Right hindlimb (tissue), 1 donor: ENCODE data around the gene GOLGA8R.
"Not testable (repeated sequence)": the region's sequence is repeated elsewhere in the genome, so short reads cannot be mapped to it uniquely, and the experiment has no call there.

Experiments used
- DNase-seq: peaks from one replicate; pipeline ENCODE4 v3.0.0-alpha.2; 2018

The GOLGA8R gene

GRCh38 chr15:30414160-30414559 lies at the start of gene GOLGA8R:
GOLGA8R (minus strand) TSS chr15:30414260; CDS start chr15:30414162, 98 bp downstream.
- not testable (repeated sequence) for DNase-seq

- DNase-seq, result not testable (repeated sequence)
Observed at GRCh38 chr15:30463849-30464248, 49.8 kb upstream of the GOLGA8R start.

GRCh38 chr15:30462176-30462575 lies 48.1 kb upstream of the GOLGA8R start:
- DNase-seq, result not testable (repeated sequence)

- not testable (repeated sequence) for DNase-seq
Observed at GRCh38 chr15:30452702-30453101, 38.6 kb upstream of the GOLGA8R start.

GRCh38 chr15:30438348-30438747 lies 24.3 kb upstream of the GOLGA8R start:
- not testable (repeated sequence) for DNase-seq

GRCh38 chr15:30435878-30436277 lies 21.8 kb upstream of the GOLGA8R start:
- DNase-seq, result not testable (repeated sequence)

- DNase-seq, result not testable (repeated sequence)
Observed at GRCh38 chr15:30420723-30421122, 6.7 kb upstream of the GOLGA8R start.

GRCh38 chr15:30407636-30408035 lies 6.4 kb downstream of the GOLGA8R start:
- not testable (repeated sequence) for DNase-seq

GRCh38 chr15:30398988-30399387 lies 15.1 kb downstream of the GOLGA8R start:
- not testable (repeated sequence) for DNase-seq

- not testable (repeated sequence) for DNase-seq
Observed at GRCh38 chr15:30393664-30393991, 20.4 kb downstream of the GOLGA8R start.

- not testable (repeated sequence) for DNase-seq
Observed at GRCh38 chr15:30392766-30393663, 21.0 kb downstream of the GOLGA8R start, which contains the start of gene CHRFAM7A. CHRFAM7A (minus strand) TSS chr15:30393540; CDS start chr15:30383351, 10,189 bp downstream.

- not testable (repeated sequence) for DNase-seq
Observed at GRCh38 chr15:30386318-30386887, 27.7 kb downstream of the GOLGA8R start.

GRCh38 chr15:30377082-30377413 lies 37.0 kb downstream of the GOLGA8R start:
- DNase-seq, result not testable (repeated sequence)

GRCh38 chr15:30376375-30377081 lies 37.5 kb downstream of the GOLGA8R start:
- not testable (repeated sequence) for DNase-seq

- not testable (repeated sequence) for DNase-seq
Observed at GRCh38 chr15:30375872-30376271, 38.2 kb downstream of the GOLGA8R start.

- not testable (repeated sequence) for DNase-seq
Observed at GRCh38 chr15:30374862-30375261, 39.2 kb downstream of the GOLGA8R start.

- not testable (repeated sequence) for DNase-seq
Observed at GRCh38 chr15:30368271-30368670, 45.8 kb downstream of the GOLGA8R start.

GRCh38 chr15:30367246-30367645 lies 46.8 kb downstream of the GOLGA8R start:
- not testable (repeated sequence) for DNase-seq

- DNase-seq, result not testable (repeated sequence)
Observed at GRCh38 chr15:30361404-30361803, 52.7 kb downstream of the GOLGA8R start.

- DNase-seq, result not testable (repeated sequence)
Observed at GRCh38 chr15:30360990-30361389, 53.1 kb downstream of the GOLGA8R start.

GRCh38 chr15:30355043-30355442 lies 59.0 kb downstream of the GOLGA8R start:
- not testable (repeated sequence) for DNase-seq
